Loucy (cell line): ENCODE measurements around the gene CREBBP.

Experiments used
- H2AFZ ChIP-seq: fragments of 200-600 bp; sonication (generic); 2 replicates; pipeline ENCODE4 v1.6.0; 2016; ENCODE audit warnings: antibody characterized with exemption, mild to moderate bottlenecking, low read length, moderate library complexity
- H3F3A ChIP-seq: fragments of 200-600 bp; 2 replicates; pipeline ENCODE4 v1.6.0; 2016; ENCODE audit warnings: antibody characterized with exemption, low read depth, mild to moderate bottlenecking
- H3K27me3 ChIP-seq: fragments of 200-600 bp; sonication (generic); 2 replicates; pipeline ENCODE4 v1.6.1; 2014; ENCODE audit warnings: low read length, mild to moderate bottlenecking; ENCODE audit not compliant: insufficient read depth, poor library complexity, severe bottlenecking
- H3K36me3 ChIP-seq: fragments of 200-600 bp; sonication (generic); 2 replicates; pipeline ENCODE4 v1.6.1; 2016; ENCODE audit warnings: low read length; ENCODE audit not compliant: insufficient read depth
- H3K4me1 ChIP-seq: fragments of 200-600 bp; sonication (generic); 2 replicates; pipeline ENCODE4 v1.5.1; 2014; ENCODE audit warnings: low read length, mild to moderate bottlenecking; ENCODE audit not compliant: insufficient read depth, poor library complexity, severe bottlenecking
- H3K4me2 ChIP-seq: fragments of 200-600 bp; sonication (generic); 2 replicates; pipeline ENCODE4 v1.6.0; 2014; ENCODE audit warnings: antibody characterized with exemption, low read length, low read depth, mild to moderate bottlenecking; ENCODE audit not compliant: poor library complexity, severe bottlenecking
- H3K4me3 ChIP-seq: fragments of 200-600 bp; sonication (generic); 2 replicates; pipeline ENCODE4 v1.5.1; 2014; ENCODE audit warnings: low read length, mild to moderate bottlenecking, mixed read lengths; ENCODE audit not compliant: poor library complexity, severe bottlenecking
- H3K79me2 ChIP-seq: fragments of 200-600 bp; sonication (generic); 2 replicates; pipeline ENCODE4 v1.6.1; 2014; ENCODE audit warnings: low read length; ENCODE audit not compliant: insufficient read depth
- H3K9ac ChIP-seq: fragments of 200-600 bp; sonication (generic); 2 replicates; pipeline ENCODE4 v1.6.0; 2014; ENCODE audit warnings: mild to moderate bottlenecking, low read depth, low read length, moderate library complexity; ENCODE audit not compliant: poor library complexity, severe bottlenecking
- H3K9me2 ChIP-seq: fragments of 200-600 bp; sonication (generic); replicated peaks from 2 replicates; pipeline ENCODE4 v1.6.1; 2016; ENCODE audit warnings: low read depth, low read length, mixed read lengths
- H3K9me3 ChIP-seq: fragments of 200-600 bp; sonication (generic); 2 replicates; pipeline ENCODE4 v1.6.1; 2014; ENCODE audit warnings: mild to moderate bottlenecking, antibody characterized with exemption, low read length, low read depth; ENCODE audit not compliant: insufficient read depth
- H4K20me1 ChIP-seq: fragments of 200-600 bp; sonication (generic); 2 replicates; pipeline ENCODE4 v1.6.0; 2014; ENCODE audit warnings: antibody characterized with exemption, low read length, mild to moderate bottlenecking; ENCODE audit not compliant: insufficient read depth, poor library complexity, severe bottlenecking
- EZH2phosphoT487 ChIP-seq: fragments of 200-600 bp; IDR thresholded peaks from 2 replicates; pipeline ENCODE4 v1.6.1; 2018; ENCODE audit warnings: antibody characterized with exemption, mild to moderate bottlenecking, moderate library complexity, borderline replicate concordance
- TF ChIP-seq, protein P1 (sequence below): fragments of 200-600 bp; sonication (generic); conservative IDR thresholded peaks from 2 replicates; pipeline ENCODE4 v1.5.1; 2014; ENCODE audit warnings: mild to moderate bottlenecking, antibody characterized with exemption, low read length

Gene CREBBP

DNA sequence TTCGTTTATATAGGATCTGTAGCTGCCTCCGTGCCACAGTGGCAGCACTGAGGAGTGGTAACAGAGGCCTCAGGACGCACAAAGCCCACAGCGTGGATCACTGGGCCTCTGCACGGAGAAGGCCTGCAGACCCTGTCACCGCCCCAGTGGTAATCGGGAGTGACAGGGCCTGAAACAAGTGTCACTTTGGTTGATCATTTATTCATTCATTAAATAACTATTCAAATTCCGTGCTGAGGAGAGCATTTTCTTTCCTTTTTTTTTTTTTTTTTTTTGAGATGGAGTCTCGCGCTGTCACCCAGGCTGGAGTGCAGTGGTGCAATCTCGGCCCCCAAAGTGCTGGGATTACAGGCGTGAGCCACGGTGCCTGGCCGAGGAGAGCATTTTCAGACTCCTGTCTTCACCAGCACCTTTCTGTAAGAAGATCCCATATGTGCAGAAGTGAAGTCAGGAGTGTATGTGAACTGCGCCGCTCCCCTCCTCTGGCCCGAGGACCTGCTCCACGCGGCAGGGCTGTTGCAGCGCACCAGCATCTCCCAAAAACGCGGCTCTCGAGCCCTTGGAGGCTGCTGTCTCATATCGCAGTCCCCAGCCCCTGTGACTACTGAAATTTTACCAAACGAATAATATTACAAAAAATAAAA lies 118.3 kb downstream of the CREBBP start:
- no peaks in the 10 kb centered on the region for H3F3A ChIP-seq
- H3K9me2 ChIP-seq = no peaks in the 10 kb centered on the region
- H3K36me3 ChIP-seq = peaks cover 28% of the 10 kb centered on the region; the same call in 1 of the 2 replicates
- no peaks in the 10 kb centered on the region for H3K27me3 ChIP-seq
- no peaks in the 10 kb centered on the region for H3K9me3 ChIP-seq
- H3K4me2 ChIP-seq = no peak overlapping the region
- no peak overlapping the region for H3K4me3 ChIP-seq
- H3K4me1 ChIP-seq = no peaks in the 10 kb centered on the region
- no peak overlapping the region for H3K9ac ChIP-seq
- H2AFZ ChIP-seq = no peak overlapping the region
- H3K79me2 ChIP-seq = no peaks in the 10 kb centered on the region
- TF ChIP-seq, protein P1, sequence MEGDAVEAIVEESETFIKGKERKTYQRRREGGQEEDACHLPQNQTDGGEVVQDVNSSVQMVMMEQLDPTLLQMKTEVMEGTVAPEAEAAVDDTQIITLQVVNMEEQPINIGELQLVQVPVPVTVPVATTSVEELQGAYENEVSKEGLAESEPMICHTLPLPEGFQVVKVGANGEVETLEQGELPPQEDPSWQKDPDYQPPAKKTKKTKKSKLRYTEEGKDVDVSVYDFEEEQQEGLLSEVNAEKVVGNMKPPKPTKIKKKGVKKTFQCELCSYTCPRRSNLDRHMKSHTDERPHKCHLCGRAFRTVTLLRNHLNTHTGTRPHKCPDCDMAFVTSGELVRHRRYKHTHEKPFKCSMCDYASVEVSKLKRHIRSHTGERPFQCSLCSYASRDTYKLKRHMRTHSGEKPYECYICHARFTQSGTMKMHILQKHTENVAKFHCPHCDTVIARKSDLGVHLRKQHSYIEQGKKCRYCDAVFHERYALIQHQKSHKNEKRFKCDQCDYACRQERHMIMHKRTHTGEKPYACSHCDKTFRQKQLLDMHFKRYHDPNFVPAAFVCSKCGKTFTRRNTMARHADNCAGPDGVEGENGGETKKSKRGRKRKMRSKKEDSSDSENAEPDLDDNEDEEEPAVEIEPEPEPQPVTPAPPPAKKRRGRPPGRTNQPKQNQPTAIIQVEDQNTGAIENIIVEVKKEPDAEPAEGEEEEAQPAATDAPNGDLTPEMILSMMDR = no peak
- TF ChIP-seq EZH2phosphoT487 = no peak
- H4K20me1 ChIP-seq = no peaks in the 10 kb centered on the region

DNA sequence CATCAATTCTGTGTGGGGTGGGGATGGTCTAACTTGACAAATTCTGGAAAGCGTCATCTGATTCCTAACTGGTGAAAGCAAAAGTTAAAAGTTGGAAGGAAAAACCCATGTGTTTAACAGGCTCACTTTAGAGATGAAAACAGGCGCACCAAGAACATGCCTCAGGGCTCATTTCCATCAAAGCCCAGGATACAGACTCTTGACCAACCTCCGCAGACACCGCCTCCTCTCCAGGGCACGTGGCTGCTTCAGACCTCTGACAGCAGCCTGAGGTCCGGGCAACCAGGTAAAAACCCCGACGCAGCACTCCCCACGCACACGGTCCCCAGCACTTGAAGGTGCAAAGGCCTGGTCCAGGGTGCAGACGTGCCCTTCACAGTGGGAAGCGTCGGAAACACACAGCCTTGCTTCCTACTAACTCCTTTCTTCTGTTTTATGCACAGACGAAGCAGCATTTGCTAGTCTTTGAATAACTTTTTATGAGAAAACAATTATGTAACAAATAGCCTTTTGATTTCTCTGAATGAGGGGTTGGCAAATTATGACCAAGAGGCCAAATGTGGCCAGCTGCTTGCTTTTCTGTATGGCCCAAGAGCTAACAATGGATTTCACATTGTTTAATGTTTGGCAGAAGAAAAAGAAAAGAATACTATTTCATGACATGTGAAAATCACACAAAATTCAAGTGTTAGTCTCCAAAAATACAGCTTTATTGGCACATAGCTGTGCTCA lies 119.0 kb downstream of the CREBBP start:
- Histone ChIP-seq H3K79me2 (no peaks in the 10 kb centered on the region), H3K9ac (no peak overlapping the region), H3F3A (no peaks in the 10 kb centered on the region), H3K36me3 (peaks cover 28% of the 10 kb centered on the region; the same call in 1 of the 2 replicates), H3K27me3 (no peaks in the 10 kb centered on the region), H3K4me1 (no peaks in the 10 kb centered on the region), H3K9me3 (no peaks in the 10 kb centered on the region), H4K20me1 (no peaks in the 10 kb centered on the region), H2AFZ (no peak overlapping the region), H3K9me2 (no peaks in the 10 kb centered on the region), H3K4me2 (no peak overlapping the region), H3K4me3 (no peak overlapping the region)
- TF ChIP-seq, protein P1 = no peak
- TF ChIP-seq EZH2phosphoT487 = no peak

- TF ChIP-seq EZH2phosphoT487 = no peak
- TF ChIP-seq, protein P1 = no peak
- Histone ChIP-seq H3K9me3 (no peaks in the 10 kb centered on the region), H3K79me2 (no peaks in the 10 kb centered on the region), H3K9ac (no peak overlapping the region), H3K4me2 (no peak overlapping the region), H4K20me1 (no peaks in the 10 kb centered on the region), H3K36me3 (peaks cover 33% of the 10 kb centered on the region; the same call in 1 of the 2 replicates), H3F3A (no peaks in the 10 kb centered on the region), H2AFZ (no peak overlapping the region), H3K27me3 (no peaks in the 10 kb centered on the region), H3K4me1 (no peaks in the 10 kb centered on the region), H3K9me2 (no peaks in the 10 kb centered on the region), H3K4me3 (no peak overlapping the region)
These were observed 120.0 kb downstream of the CREBBP start for GRCh38 chr16:3760518-3760917.
